Osteoblast (primary cell): ENCODE results near the gene IRAK4. TPM values are rescaled to one million over a fixed set of nuclear protein-coding genes. Genes with fewer than 3 reads are reported as not detected.

Experiments used
- DNase-seq: peaks from one replicate; pipeline ENCODE4 v3.0.0; 2011; ENCODE audit warnings: low spot score, mixed read lengths; ENCODE audit not compliant: insufficient read length; ENCODE audit errors: missing footprints
- H2AFZ ChIP-seq: 2 replicates; pipeline ENCODE4 v1.6.0; 2011; ENCODE audit warnings: mild to moderate bottlenecking, low read length
- H3K27ac ChIP-seq: 2 replicates; pipeline ENCODE4 v1.5.1; 2011; ENCODE audit warnings: mild to moderate bottlenecking, low read depth, low read length, moderate library complexity
- H3K27me3 ChIP-seq: 2 replicates; pipeline ENCODE4 v1.6.0; 2012; ENCODE audit warnings: mild to moderate bottlenecking, control low read depth, inconsistent platforms, low read length, moderate library complexity; ENCODE audit not compliant: insufficient read depth
- H3K36me3 ChIP-seq: 2 replicates; pipeline ENCODE4 v1.5.1; 2011; ENCODE audit warnings: mild to moderate bottlenecking, low read length, control low read depth, moderate library complexity; ENCODE audit not compliant: insufficient read depth
- H3K4me1 ChIP-seq: 2 replicates; pipeline ENCODE4 v1.5.1; 2011; ENCODE audit warnings: mild to moderate bottlenecking, low read length, control low read depth, moderate library complexity; ENCODE audit not compliant: insufficient read depth
- H3K4me2 ChIP-seq: 2 replicates; pipeline ENCODE4 v1.6.0; 2011; ENCODE audit warnings: mild to moderate bottlenecking, low read length; ENCODE audit not compliant: insufficient read depth
- H3K4me3 ChIP-seq: fragments of 200-600 bp; sonication (generic); 3 replicates; pipeline ENCODE4 v1.5.1; 2012; ENCODE audit warnings: mild to moderate bottlenecking, low read length, inconsistent platforms; ENCODE audit not compliant: insufficient read depth
- H3K79me2 ChIP-seq: 2 replicates; pipeline ENCODE4 v1.6.0; 2012; ENCODE audit warnings: mild to moderate bottlenecking, low read length, control low read depth, inconsistent platforms; ENCODE audit not compliant: insufficient read depth
- H3K9me3 ChIP-seq: 2 replicates; pipeline ENCODE4 v1.5.1; 2011; ENCODE audit warnings: low read depth, low read length, control low read depth
- H4K20me1 ChIP-seq: 2 replicates; pipeline ENCODE4 v1.6.0; 2012; ENCODE audit warnings: mild to moderate bottlenecking, low read length, control low read depth; ENCODE audit not compliant: insufficient read depth
- total RNA-seq: library from RNA; depleted of rRNA; stranded (reverse); fragments of >200 nt; gene quantifications from 2 replicates; pipeline ENCODE4 v1.2.3, GENCODE V29; 2012
- TF ChIP-seq, protein P1 (sequence below): IDR thresholded peaks from 2 replicates; pipeline ENCODE4 v1.5.1; 2011; ENCODE audit warnings: mild to moderate bottlenecking, low read depth, low read length, moderate library complexity; ENCODE audit errors: extremely low read depth

IRAK4 gene
- 27.9 and 38.9 TPM in 2 replicates for total RNA-seq

DNA sequence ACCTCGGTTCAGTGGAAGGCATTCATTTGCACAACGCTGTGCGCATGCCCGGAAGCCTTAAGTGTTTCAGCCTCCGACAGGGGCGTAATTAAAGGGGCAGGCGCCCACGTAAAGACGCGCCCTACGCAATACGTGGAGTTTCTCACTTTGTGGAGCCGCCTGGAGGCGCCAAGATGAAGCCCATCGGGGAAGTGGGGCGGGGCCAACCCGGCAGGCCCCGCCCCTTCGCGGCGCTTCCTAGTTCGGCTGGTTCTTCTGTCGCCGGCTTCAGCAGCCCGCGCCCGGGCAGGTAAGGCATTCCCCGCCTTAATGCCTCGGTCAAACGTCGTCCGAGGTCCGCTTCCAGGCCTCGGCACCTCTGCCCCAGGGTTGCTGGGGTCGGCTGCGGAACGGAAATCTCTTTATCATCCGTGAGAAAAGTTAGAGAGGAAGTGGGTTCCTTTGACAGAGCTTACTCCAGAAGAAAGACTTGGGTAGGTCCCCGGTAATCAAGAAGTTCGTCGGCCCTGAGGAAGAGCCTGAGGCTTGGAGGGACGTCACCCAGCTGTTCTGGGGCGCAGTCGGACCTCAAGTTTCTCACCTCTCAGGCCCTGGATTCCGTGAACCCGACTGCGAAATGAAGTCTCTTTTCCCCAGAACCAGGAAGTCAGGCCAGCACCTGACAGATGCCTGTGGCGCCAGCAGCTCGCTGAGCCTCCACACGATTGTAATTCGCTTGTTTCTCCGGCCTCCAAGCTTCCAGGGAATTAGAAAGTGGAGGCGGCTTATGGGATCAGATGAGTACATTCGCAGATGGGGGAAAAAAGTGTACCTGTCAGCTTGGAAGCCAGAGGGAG is at the start of gene IRAK4, which contains the start of gene PUS7L:
IRAK4 (plus strand) TSS at position 224 of the 836 bp plus-strand sequence. CDS start 9,161 bp downstream, outside the sequence.
PUS7L (minus strand) TSS at position 63 of the 836 bp plus-strand sequence. CDS start 3,545 bp downstream, outside the sequence.
- Histone ChIP-seq H3K36me3 (peaks cover 9% of the 10 kb centered on the region), H2AFZ (peak within 1 kb of the TSS; percentile 92), H3K79me2 (peaks cover 55% of the 10 kb centered on the region), H4K20me1 (no peaks in the 10 kb centered on the region), H3K4me3 (peak within 1 kb of the TSS; percentile 90), H3K4me1 (peaks cover 24% of the 10 kb centered on the region), H3K27ac (peak within 1 kb of the TSS; percentile 85), H3K9me3 (no peaks in the 10 kb centered on the region), H3K4me2 (peak within 1 kb of the TSS; percentile 98), H3K27me3 (no peaks in the 10 kb centered on the region)
- TF ChIP-seq, protein P1, sequence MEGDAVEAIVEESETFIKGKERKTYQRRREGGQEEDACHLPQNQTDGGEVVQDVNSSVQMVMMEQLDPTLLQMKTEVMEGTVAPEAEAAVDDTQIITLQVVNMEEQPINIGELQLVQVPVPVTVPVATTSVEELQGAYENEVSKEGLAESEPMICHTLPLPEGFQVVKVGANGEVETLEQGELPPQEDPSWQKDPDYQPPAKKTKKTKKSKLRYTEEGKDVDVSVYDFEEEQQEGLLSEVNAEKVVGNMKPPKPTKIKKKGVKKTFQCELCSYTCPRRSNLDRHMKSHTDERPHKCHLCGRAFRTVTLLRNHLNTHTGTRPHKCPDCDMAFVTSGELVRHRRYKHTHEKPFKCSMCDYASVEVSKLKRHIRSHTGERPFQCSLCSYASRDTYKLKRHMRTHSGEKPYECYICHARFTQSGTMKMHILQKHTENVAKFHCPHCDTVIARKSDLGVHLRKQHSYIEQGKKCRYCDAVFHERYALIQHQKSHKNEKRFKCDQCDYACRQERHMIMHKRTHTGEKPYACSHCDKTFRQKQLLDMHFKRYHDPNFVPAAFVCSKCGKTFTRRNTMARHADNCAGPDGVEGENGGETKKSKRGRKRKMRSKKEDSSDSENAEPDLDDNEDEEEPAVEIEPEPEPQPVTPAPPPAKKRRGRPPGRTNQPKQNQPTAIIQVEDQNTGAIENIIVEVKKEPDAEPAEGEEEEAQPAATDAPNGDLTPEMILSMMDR = peak; percentile 42
- peak; percentile 95 for DNase-seq

DNA sequence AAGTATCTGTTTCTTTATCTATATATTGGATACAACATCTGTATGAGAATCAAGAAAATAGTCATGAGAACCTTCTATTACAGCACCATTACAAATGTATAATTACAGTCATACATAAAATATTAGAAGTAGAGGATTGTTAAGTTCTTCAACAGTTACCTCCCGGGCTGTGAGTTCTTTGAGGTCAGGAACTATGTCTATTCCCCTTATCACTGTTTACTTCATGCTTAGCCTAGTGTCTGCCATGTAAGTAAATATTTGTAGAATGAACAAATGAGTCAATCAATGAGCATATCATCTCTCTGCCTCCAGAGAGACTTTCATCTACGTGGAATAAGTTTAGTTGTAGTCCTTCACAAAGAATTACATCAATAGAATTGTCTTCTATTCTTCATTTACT is 47.4 kb upstream of the IRAK4 start:
- H3K27me3 ChIP-seq = no peaks in the 10 kb centered on the region
- TF ChIP-seq, protein P1 = no peak
- DNase-seq = no peak
- no peak overlapping the region for H3K4me2 ChIP-seq
- H4K20me1 ChIP-seq = no peaks in the 10 kb centered on the region
- H3K79me2 ChIP-seq = no peaks in the 10 kb centered on the region
- no peaks in the 10 kb centered on the region for H3K36me3 ChIP-seq
- H2AFZ ChIP-seq = no peak overlapping the region
- H3K27ac ChIP-seq = no peak overlapping the region
- H3K4me3 ChIP-seq = no peak overlapping the region
- no peaks in the 10 kb centered on the region for H3K9me3 ChIP-seq
- no peaks in the 10 kb centered on the region for H3K4me1 ChIP-seq

DNA sequence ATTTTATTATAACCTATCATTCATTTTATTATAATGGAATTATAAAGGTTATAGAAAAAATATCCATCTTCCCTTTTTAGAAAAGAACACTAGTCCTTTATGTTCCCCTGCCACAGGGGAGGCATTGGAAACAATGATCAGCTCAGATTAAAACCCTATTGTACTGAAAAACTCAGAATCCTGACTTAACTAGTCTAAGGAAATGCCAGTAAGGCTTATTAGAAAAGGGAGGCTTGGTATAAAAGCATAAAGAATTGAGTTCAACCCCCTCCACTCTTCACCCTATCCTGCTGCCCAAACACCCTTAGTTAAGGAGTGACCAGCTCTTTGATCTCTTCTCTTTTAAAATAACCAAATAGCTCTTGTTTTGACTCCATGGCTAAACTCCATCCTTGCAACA is 36.1 kb upstream of the IRAK4 start:
- H3K4me2 ChIP-seq = no peak overlapping the region
- H3K4me3 ChIP-seq = no peak overlapping the region
- H3K27ac ChIP-seq = no peak overlapping the region
- no peaks in the 10 kb centered on the region for H3K4me1 ChIP-seq
- H3K79me2 ChIP-seq = no peaks in the 10 kb centered on the region
- TF ChIP-seq, protein P1 = no peak
- H4K20me1 ChIP-seq = no peaks in the 10 kb centered on the region
- H3K36me3 ChIP-seq = peaks cover 10% of the 10 kb centered on the region
- H3K27me3 ChIP-seq = no peaks in the 10 kb centered on the region
- H2AFZ ChIP-seq = no peak overlapping the region
- H3K9me3 ChIP-seq = no peaks in the 10 kb centered on the region
- no peak for DNase-seq

DNA sequence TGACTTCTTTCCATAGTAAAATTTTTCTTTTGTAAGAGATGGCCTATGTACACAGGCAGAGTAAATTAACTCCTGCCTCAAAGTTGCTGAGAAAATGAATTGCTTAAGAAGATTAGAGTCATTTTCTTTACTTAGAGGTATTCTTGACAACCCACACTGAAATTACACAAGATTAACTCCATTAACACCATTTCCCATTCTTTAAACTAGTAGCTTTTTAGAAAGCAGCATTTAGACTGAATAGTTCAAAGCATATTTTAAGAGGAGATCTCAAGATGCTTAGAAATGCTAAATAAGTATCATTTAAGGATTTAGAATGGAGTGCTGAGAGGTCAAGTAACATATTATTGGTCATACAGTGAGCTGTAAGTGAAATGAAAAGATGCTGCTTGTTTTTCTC is 35.6 kb upstream of the IRAK4 start:
- TF ChIP-seq, protein P1 = no peak
- peak; percentile 14 for DNase-seq
- H3K4me3 ChIP-seq = no peak overlapping the region
- H3K4me2 ChIP-seq = no peak overlapping the region
- H3K36me3 ChIP-seq = peaks cover 11% of the 10 kb centered on the region
- no peak overlapping the region for H3K27ac ChIP-seq
- no peaks in the 10 kb centered on the region for H3K27me3 ChIP-seq
- no peak overlapping the region for H2AFZ ChIP-seq
- H3K79me2 ChIP-seq = no peaks in the 10 kb centered on the region
- no peaks in the 10 kb centered on the region for H3K9me3 ChIP-seq
- no peaks in the 10 kb centered on the region for H4K20me1 ChIP-seq
- H3K4me1 ChIP-seq = no peaks in the 10 kb centered on the region
